Activated CD8-positive, alpha-beta T cell treated with anti-CD3 and anti-CD28 coated beads, Interleukin-2, amount 10 ng/mL, durations not matched to agents 7 days and 5 days (primary cell): ENCODE data around the gene PARP3. TPM values are rescaled to one million over a fixed set of nuclear protein-coding genes. Genes with fewer than 3 reads are reported as not detected.

Experiments used
- ATAC-seq: fragments of 150-1000 bp; cut with Tn5 transposase; one replicate; pipeline ENCODE4 v1.10.0; 2021; ENCODE audit warnings: moderate library complexity
- CTCF ChIA-PET: fragments of 350-600 bp; sonication (Branson Sonifier 250); formaldehyde crosslinking; loops from one replicate; lab custom pipeline; 2021; ENCODE audit warnings: antibody characterized with exemption; lab: Charles Lee
- POLR2A ChIA-PET: fragments of 350-600 bp; sonication (Branson Sonifier 250); formaldehyde crosslinking; loops from one replicate; lab custom pipeline; 2021; ENCODE audit warnings: antibody characterized with exemption; lab: Charles Lee
- DNase-seq: peaks from one replicate; pipeline ENCODE4 v3.0.0-alpha.2; 2020
- H3K27ac Mint-ChIP-seq: one replicate; pipeline ENCODE4 v1.8.0; 2021; ENCODE audit warnings: mild to moderate bottlenecking, mixed read lengths
- H3K27me3 Mint-ChIP-seq: one replicate; pipeline ENCODE4 v1.8.0; 2021; ENCODE audit warnings: low read depth, mixed read lengths
- H3K36me3 Mint-ChIP-seq: one replicate; pipeline ENCODE4 v1.8.0; 2021; ENCODE audit warnings: low read depth, mixed read lengths
- H3K4me1 Mint-ChIP-seq: one replicate; pipeline ENCODE4 v1.8.0; 2021; ENCODE audit warnings: low read depth, mixed read lengths
- H3K4me3 Mint-ChIP-seq: one replicate; pipeline ENCODE4 v1.8.0; 2021; ENCODE audit warnings: mild to moderate bottlenecking, mixed read lengths
- H3K9me3 Mint-ChIP-seq: one replicate; pipeline ENCODE4 v1.8.0; 2022; ENCODE audit warnings: mixed read lengths; ENCODE audit not compliant: insufficient read depth
- total RNA-seq, 2 experiments: library from RNA; stranded (reverse); gene quantifications; one replicate each; pipeline ENCODE4 v1.2.3, GENCODE V29; 2021

Gene PARP3
- total RNA-seq, 2 experiments from 2014 or later, result 18.8 to 20.4 TPM

DNA sequence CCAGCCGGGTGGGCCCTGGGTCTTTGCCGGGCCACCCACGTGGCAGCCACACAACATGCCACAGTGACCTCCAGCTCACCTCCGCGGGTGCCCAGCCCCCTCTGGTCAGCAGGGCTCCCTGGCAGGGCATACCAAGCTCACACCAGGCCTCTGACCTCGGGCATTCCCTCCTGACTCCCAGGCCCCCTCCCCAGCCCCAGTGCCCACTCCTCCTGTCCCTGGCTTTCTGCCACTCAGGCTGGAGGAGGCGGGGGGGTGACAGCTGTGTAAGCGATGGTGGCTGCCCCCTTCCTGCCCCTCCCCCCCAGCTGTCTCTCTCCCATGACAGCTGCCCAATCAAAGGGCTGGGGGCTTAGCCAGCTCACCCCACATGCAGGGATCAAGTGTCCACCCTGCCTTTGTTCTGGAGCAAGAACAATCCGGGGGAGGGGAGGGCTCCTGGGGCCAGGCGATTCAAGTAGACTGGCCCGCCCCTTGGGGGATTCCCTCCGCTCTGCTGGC is 21.8 kb downstream of the PARP3 start:
- ChIA-PET CTCF (interaction anchor here (1.2 to 6.3 kb wide), 3 partner anchors 10 to 31 kb away, joined by 4 to 35 read pairs (median 5); partner anchors contain the start of genes ABHD14A, ABHD14B and RRP9), POLR2A (no interaction called here)
- H3K9me3 Mint-ChIP-seq, result no peaks in the 10 kb centered on the region
- H3K36me3 Mint-ChIP-seq, result no peaks in the 10 kb centered on the region
- no peak for DNase-seq
- no peak overlapping the region for H3K27ac Mint-ChIP-seq
- H3K27me3 Mint-ChIP-seq, result peaks cover 12% of the 10 kb centered on the region
- peaks cover 12% of the 10 kb centered on the region for H3K4me1 Mint-ChIP-seq
- no peak overlapping the region for H3K4me3 Mint-ChIP-seq
- ATAC-seq, result no peak

DNA sequence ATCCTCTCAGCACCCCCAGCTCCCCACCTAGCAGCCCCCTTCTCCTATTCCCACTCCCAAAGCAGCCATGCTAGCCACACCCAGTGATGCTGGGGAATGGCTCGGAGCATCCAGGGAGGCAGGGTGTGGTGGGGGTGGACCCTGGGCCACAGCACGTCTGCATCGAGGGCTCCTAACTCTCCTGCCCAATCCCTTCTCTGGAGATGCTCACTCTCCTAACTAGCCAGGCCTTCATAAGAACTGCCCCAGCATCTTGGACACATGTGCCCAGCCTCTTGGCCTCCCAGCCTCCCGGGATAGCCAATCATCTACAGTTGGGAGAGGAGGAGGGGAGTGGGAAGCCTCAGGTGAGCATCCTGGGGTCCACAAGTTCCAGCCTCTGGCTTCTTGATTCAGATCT is 22.4 kb downstream of the PARP3 start:
- no peaks in the 10 kb centered on the region for H3K9me3 Mint-ChIP-seq
- ATAC-seq, result no peak
- no peak overlapping the region for H3K27ac Mint-ChIP-seq
- POLR2A ChIA-PET, result no interaction called here
- no peaks in the 10 kb centered on the region for H3K36me3 Mint-ChIP-seq
- no peak for DNase-seq
- no peak overlapping the region for H3K4me3 Mint-ChIP-seq
- H3K27me3 Mint-ChIP-seq, result peaks cover 12% of the 10 kb centered on the region
- CTCF ChIA-PET, result interaction anchor here (1.0 to 6.3 kb wide), 4 partner anchors 10 to 23 kb away, joined by 3 to 35 read pairs (median 4); partner anchors contain the start of genes ABHD14A, ABHD14B, ACY1 and RRP9
- peaks cover 12% of the 10 kb centered on the region for H3K4me1 Mint-ChIP-seq

DNA sequence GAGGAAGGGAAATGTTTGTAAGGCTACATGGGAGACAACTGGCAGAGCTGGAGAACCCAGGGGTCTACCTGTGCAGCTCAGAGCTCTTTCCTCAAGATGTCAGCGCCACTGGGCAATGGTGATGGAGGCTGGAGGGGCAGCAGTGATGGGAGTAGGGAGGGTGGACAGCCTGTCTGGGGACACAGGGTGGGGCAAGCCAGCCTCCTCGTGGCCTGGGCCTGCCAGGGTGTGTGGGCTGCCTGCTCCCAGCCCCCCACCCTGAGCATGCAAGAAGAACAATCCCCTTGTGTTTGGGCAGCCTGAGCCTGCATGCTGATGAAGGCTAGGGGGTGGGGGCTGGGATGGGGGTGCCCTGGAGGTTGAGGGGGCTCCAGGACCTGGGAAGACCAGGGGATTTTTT is 23.9 kb downstream of the PARP3 start:
- no peaks in the 10 kb centered on the region for H3K36me3 Mint-ChIP-seq
- ATAC-seq (no peak), DNase-seq (no peak)
- ChIA-PET CTCF (interaction anchor here (1.6 to 6.3 kb wide), 2 partner anchors 8 to 24 kb away, joined by 4 to 35 read pairs; partner anchors contain the start of genes ABHD14A, ABHD14B and RRP9), POLR2A (interaction anchor here (0.9 to 1.1 kb wide), 2 partner anchors 24 to 30 kb away, joined by 3 read pairs; partner anchors contain the start of genes PARP3 and RPL29)
- H3K4me3 Mint-ChIP-seq, result no peak overlapping the region
- H3K9me3 Mint-ChIP-seq, result no peaks in the 10 kb centered on the region
- no peak overlapping the region for H3K27ac Mint-ChIP-seq
- H3K27me3 Mint-ChIP-seq, result peaks cover 12% of the 10 kb centered on the region
- peaks cover 12% of the 10 kb centered on the region for H3K4me1 Mint-ChIP-seq

DNA sequence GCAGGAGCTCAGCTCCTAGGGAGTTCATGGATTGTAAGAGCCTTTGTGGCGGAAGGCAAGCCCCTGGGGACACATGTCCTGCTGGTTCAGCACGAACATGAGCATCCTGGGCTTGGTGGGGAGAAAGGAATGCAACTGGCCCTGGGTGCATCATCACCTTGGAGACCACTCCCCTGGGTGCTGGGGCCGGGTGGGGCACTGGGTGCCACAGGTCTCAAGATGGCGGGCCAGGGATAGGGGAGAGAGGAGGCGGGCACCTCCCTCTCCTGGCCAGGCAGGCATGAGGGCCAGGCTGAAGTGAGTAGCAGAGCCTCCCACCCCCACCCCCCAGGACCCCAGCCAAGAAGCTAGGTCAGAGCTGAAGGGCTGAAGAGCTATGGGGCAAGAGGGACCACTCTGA is 24.3 kb downstream of the PARP3 start:
- Mint-ChIP-seq H3K4me1 (peaks cover 15% of the 10 kb centered on the region), H3K4me3 (peak overlapping the region; percentile 71), H3K36me3 (no peaks in the 10 kb centered on the region), H3K27me3 (peaks cover 12% of the 10 kb centered on the region), H3K27ac (peak overlapping the region; percentile 16), H3K9me3 (no peaks in the 10 kb centered on the region)
- ChIA-PET CTCF (interaction anchor here (6.3 kb wide), 1 partner anchor 8 kb away, joined by 35 read pairs; the partner anchor contains the start of genes ABHD14A and ABHD14B), POLR2A (interaction anchor here (0.9 to 1.1 kb wide), 2 partner anchors 24 to 29 kb away, joined by 3 read pairs; partner anchors contain the start of genes PARP3 and RPL29)
- ATAC-seq, result no peak
- DNase-seq, result no peak

DNA sequence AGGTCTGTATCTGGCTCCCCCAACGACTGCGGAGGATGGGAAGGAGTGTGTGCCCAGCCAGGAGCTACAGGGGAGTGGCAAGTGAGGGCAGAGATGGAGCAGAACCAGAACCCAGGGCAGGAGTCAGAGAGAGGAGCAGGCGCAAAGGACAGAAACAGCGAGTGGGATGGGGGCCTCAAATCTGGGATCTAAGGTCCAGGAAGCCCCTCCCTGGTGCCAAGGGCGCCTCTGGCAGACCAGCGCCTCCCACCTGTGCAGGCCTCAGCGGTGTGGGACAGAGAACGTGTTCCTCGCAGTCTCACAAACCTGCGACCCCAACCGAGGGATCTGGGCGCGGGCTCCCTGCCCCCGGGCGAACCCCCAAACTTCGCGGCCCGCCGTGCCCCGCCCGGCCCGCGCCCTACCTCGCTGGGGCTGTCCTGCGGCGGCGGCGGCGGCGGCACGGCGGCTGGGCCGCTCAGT is 24.8 kb downstream of the PARP3 start:
- ChIA-PET POLR2A (interaction anchor here (0.9 to 1.1 kb wide), 2 partner anchors 25 to 29 kb away, joined by 3 read pairs; partner anchors contain the start of genes PARP3 and RPL29), CTCF (interaction anchor here (4.0 to 6.3 kb wide), 2 partner anchors 7 to 15 kb away, joined by 14 to 35 read pairs; partner anchors contain the start of genes ABHD14A, ABHD14B and ACY1)
- Mint-ChIP-seq H3K4me1 (peaks cover 17% of the 10 kb centered on the region), H3K4me3 (peak overlapping the region; percentile 71), H3K27me3 (peaks cover 8% of the 10 kb centered on the region), H3K9me3 (no peaks in the 10 kb centered on the region), H3K36me3 (no peaks in the 10 kb centered on the region), H3K27ac (peak overlapping the region; percentile 16)
- DNase-seq, result no peak
- peak; percentile 72 for ATAC-seq

DNA sequence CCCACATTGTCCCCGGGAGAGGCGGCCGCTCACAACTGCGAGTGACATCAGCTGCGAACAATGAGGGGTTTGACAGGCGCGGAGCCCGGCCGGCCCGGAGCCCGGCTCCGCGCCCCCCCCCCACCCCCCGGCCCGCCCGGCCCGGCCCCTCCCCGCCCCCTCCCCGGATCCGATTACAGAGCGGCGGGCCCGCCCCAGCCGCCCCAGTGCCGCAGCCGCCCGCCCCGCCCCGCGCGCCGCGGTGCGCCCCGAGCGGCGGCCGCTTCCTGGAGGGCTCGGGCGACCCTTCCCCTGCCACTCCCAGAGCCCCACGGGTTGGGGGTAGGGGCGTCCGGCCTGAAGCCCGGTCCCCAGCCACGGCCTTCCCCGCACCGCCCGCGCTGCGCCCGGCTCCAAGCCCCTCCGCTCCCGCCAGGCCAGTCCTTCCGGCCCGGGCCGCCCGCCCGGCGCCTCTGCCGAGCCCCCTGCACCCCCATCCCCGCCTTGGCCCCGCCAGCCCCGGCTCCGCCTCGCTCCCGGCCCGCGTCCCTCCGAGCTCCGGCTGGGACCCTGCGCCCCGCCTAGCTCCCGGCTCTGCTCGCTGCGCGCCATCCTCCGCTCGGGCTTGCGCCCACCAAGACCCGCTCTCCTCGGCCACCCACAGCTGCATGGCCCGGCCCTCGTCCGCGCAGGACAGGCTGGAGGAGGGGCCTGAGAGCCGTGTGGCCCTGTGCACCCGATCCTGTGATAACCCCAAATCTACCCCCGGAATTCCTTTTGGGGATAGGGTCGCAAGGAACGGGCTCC is 25.4 kb downstream of the PARP3 start, which contains the start of gene PCBP4:
Gene PCBP4 (minus strand): TSS at position 71 of the 786 bp plus-strand sequence. CDS start 6,214 bp downstream, outside the sequence.
- Mint-ChIP-seq H3K9me3 (no peaks in the 10 kb centered on the region), H3K4me1 (peaks cover 21% of the 10 kb centered on the region), H3K27me3 (peaks cover 6% of the 10 kb centered on the region), H3K36me3 (no peaks in the 10 kb centered on the region), H3K4me3 (peak within 1 kb of the TSS; percentile 75), H3K27ac (peak within 1 kb of the TSS; percentile 64)
- ChIA-PET POLR2A (interaction anchor here (1.1 kb wide), 1 partner anchor 28 kb away, joined by 3 read pairs; the partner anchor contains the start of gene RPL29), CTCF (interaction anchor here (3.8 to 4.0 kb wide), 2 partner anchors 15 to 25 kb away, joined by 14 to 19 read pairs; partner anchors contain the start of genes ACY1, PARP3 and RRP9)
- ATAC-seq, result peak; percentile 62
- DNase-seq, result peak; percentile 45

DNA sequence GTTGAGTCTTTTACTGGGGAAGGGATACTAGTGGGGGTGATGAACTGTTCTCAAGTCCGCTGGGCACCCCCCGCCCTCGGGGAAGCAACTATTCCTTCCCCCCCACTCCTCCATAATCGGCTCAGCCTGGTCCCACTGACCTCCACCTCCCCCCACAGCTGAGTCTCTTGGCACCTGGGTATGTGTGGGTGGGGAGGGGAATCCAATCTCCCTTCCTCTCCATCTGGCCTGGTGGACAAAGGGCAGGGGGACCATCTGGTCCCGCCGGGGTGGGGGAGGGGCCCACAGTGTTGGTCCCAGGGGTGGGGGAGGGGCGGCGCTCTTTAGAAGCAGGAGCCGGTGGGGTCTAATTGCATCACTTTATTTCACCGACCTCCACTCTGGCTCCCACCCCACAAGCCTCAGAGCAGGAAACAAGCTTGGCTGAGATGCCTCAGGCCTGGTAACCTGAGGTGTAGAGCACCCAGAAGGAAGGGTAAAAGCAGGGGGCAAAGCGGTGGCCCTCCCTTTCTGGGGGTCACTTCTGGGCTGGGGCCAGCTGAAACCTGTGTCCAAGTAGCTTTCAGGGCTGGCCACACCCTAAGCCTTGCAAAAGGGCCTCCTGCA is 26.1 kb downstream of the PARP3 start:
- ATAC-seq (no peak), DNase-seq (no peak)
- no peaks in the 10 kb centered on the region for H3K9me3 Mint-ChIP-seq
- H3K27me3 Mint-ChIP-seq, result peaks cover 3% of the 10 kb centered on the region
- POLR2A ChIA-PET, result no interaction called here
- CTCF ChIA-PET, result interaction anchor here (3.8 to 4.0 kb wide), 2 partner anchors 14 to 26 kb away, joined by 14 to 19 read pairs; partner anchors contain the start of genes ACY1, PARP3 and RRP9
- peak overlapping the region; percentile 75 for H3K4me3 Mint-ChIP-seq
- peaks cover 21% of the 10 kb centered on the region for H3K4me1 Mint-ChIP-seq
- no peaks in the 10 kb centered on the region for H3K36me3 Mint-ChIP-seq
- H3K27ac Mint-ChIP-seq, result no peak overlapping the region

DNA sequence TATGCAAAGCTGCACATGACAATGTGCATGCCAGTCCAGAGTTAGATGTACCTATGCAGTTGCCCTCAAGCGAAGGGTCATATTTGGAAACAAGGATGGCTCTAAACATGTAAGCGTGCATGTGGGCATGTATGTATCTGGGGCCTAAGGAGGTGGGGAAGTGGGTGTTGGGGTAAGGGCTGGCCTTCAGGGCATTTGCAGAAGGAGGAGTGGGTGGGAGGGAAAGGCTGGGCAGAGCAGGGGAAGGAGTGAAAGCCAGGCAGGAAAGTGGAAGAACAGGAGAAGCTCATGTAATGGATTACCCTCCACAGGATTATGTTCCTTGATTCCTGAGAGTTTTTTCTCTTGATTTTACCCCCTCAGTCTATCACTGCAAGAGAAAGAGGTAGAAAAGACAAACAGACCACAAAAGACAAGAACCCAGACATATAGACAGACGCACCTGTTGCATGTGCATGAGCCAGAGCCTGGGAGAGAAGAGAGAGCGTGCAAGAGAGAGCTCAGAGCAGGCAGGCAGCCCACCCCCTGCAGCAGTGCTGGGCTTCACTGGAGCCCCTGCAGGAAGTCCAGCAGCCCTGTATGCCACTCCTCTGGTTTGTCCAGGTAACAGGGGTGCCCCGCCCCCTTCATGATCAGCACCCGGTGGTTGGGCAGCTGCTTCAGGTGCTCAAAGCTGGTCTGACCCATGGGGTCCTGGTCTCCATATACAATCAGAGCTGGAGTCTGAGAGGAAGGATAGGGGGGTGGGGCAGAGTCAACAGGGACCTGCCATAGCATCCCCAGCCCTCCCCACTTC is 26.9 kb downstream of the PARP3 start:
- peaks cover 3% of the 10 kb centered on the region for H3K27me3 Mint-ChIP-seq
- CTCF ChIA-PET, result interaction anchor here (3.8 to 4.0 kb wide), 2 partner anchors 13 to 27 kb away, joined by 14 to 19 read pairs; partner anchors contain the start of genes ACY1, PARP3 and RRP9
- POLR2A ChIA-PET, result interaction anchor here (1.0 kb wide), 1 partner anchor 14 kb away, joined by 3 read pairs; the partner anchor contains the start of gene ACY1
- H3K27ac Mint-ChIP-seq, result peak overlapping the region; percentile 75
- no peaks in the 10 kb centered on the region for H3K36me3 Mint-ChIP-seq
- no peak overlapping the region for H3K4me3 Mint-ChIP-seq
- no peaks in the 10 kb centered on the region for H3K9me3 Mint-ChIP-seq
- peaks cover 28% of the 10 kb centered on the region for H3K4me1 Mint-ChIP-seq
- ATAC-seq (no peak), DNase-seq (no peak)

DNA sequence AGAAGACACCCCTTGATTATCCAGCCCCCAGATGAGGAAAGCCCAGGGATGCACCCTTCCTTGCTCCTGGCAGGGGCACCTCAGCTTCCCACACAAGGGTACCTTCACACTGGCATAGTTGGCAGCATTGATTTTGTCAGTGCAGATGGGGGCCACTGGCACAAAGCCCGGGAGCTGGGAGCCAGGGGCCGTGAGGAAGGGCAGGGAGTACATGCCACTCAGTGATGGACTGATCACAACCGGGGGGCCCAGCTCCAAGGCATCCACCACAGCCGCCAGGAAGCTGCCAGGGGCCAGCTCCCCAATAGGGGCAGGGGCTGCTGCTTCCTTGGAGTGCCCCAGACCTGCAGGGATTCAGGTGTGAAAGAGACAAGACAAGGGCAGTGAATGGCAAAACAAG is 27.7 kb downstream of the PARP3 start:
- no peak overlapping the region for H3K27ac Mint-ChIP-seq
- peaks cover 35% of the 10 kb centered on the region for H3K4me1 Mint-ChIP-seq
- ChIA-PET POLR2A (interaction anchor here (1.0 kb wide), 1 partner anchor 13 kb away, joined by 3 read pairs; the partner anchor contains the start of gene ACY1), CTCF (interaction anchor here (3.8 to 4.0 kb wide), 2 partner anchors 12 to 28 kb away, joined by 14 to 19 read pairs; partner anchors contain the start of genes ACY1, PARP3 and RRP9)
- no peaks in the 10 kb centered on the region for H3K36me3 Mint-ChIP-seq
- no peaks in the 10 kb centered on the region for H3K9me3 Mint-ChIP-seq
- ATAC-seq (no peak), DNase-seq (no peak)
- no peak overlapping the region for H3K4me3 Mint-ChIP-seq
- peaks cover 3% of the 10 kb centered on the region for H3K27me3 Mint-ChIP-seq

DNA sequence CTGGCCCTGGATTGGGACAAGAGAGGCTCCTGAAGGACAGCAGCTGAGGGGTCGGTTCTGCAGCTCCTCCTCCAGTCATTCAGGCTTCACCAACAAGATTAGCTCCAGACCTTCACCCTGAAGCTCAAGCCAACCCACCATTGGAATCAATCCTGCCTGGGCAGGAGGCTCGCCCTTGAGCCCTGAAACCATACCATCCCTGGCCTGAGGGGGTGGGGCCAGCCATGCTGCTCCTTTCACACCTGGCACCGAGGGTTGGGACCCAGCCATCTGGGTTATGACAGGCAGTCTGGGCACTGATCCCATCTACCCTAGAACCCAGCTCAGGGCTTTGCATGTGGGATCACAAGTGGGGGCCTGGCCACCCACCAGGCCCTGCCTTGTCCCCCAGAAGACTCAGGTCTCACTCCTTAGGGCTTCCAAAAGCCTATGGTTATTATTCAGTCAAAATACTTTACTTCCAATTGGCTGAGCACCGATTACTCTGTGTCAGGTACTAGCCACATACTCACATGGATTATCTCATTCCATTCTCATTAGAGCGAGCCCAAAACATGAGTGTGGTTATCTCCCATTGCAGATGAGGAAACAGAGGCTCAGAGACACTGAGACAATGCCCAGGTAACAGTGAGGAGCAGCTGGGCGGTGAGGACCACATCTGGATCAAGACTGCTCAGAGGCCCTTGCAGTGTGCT is 28.6 kb downstream of the PARP3 start:
- H3K4me3 Mint-ChIP-seq, result no peak overlapping the region
- ChIA-PET POLR2A (interaction anchor here (0.6 kb wide), 1 partner anchor 21 kb away, joined by 3 read pairs; no protein-coding TSS in a partner anchor), CTCF (interaction anchor here (3.8 to 4.0 kb wide), 2 partner anchors 12 to 28 kb away, joined by 14 to 19 read pairs; partner anchors contain the start of genes ACY1, PARP3 and RRP9)
- H3K27me3 Mint-ChIP-seq, result no peaks in the 10 kb centered on the region
- DNase-seq (no peak), ATAC-seq (no peak)
- H3K9me3 Mint-ChIP-seq, result no peaks in the 10 kb centered on the region
- H3K4me1 Mint-ChIP-seq, result peaks cover 42% of the 10 kb centered on the region
- H3K36me3 Mint-ChIP-seq, result no peaks in the 10 kb centered on the region
- no peak overlapping the region for H3K27ac Mint-ChIP-seq
